Myocyte (in vitro differentiated cells): Measurements from ENCODE around the gene STRN. TPM values are rescaled to one million over a fixed set of nuclear protein-coding genes. Genes with fewer than 3 reads are reported as not detected.
A peak's percentile ranks its signal among the peaks of the same experiment; 100 is the strongest.
"Not testable (repeated sequence)": the region's sequence is repeated elsewhere in the genome, so short reads cannot be mapped to it uniquely, and the experiment has no call there.

Source experiments
- DNase-seq: peaks from one replicate; pipeline ENCODE4 v3.0.0-alpha.2; 2012; ENCODE audit warnings: low read depth
- total RNA-seq: library from RNA; depleted of rRNA; stranded (reverse); fragments of >200 nt; gene quantifications from 2 replicates; pipeline ENCODE4 v1.2.3, GENCODE V29; 2014

Gene STRN
- total RNA-seq, 1 donor from 2014 or later = 25.1 TPM

DNA sequence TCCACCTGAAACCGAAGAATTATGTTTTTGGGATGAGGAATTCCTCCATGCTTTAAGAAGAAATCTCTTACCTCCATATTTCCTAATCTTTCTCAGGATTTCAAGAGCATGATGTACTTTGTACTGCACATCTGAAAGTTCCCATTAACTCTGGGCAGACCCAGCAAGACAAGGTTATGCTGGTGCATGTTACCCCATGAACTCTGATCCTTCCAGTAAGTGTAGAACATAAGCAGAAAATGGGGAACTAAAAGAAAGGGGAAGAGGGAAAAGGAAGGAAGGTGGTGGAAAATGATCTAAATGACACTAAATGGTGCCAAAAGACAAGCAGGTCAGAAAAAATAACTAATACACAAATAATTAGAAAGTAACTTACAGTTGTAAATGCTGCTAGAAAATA lies 50.7 kb downstream of the STRN start:
- DNase-seq = no peak

DNA sequence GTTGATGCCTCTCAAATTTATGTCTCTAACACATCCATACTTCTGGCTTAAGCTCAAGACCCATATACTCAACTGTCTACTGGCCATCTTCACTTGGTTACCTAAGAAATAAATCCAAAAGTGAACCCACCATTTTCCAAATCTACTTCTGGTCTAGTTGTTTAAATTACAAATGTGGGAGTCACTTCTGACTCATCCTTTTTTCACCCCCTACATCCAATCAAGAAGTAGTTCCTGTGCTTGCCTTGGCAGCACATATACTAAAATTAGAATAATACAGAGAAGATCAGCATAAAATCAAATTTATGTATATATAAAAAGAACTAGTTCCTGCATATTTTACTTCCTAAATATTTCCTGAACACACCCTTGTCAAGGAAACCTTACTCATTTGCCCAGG lies 53.6 kb downstream of the STRN start:
- no peak for DNase-seq

DNA sequence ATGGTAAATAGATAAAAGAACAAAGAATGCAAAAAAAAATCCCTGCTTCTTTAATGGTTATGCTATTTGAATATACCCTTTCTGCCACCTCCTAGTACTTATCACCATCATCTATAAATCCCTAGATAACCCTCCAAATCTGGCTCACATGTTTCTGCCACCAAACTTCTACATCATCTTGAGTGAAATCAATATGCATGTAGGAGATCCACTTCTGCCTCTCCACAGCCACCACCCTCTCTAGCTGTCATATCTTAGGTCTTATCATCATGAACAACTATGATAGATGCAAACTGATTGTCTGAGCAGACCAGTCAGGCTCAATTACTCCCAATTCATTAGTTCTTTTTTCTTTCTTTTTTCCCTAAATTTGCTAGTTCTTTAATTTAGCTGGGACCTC lies 55.3 kb downstream of the STRN start:
- DNase-seq = no peak

DNA sequence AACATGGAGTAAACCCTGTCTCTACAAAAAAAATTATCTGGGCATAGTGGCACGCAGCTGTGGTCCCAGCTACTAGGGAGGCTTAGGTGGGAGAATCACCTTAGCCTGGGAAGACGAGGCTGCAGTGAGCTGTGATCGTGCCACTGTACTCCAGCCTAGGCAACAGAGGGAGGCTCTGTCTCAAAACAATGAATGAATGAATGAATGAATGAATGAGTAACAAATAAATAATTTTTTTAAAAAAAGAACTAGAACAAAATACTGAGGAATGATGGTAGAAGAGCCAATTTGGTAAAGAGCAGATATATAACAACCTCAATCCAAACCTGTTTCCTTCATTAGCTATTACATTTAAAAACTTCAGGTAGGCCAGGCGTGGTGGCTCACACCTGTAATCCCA lies 60.1 kb downstream of the STRN start:
- no peak for DNase-seq

DNA sequence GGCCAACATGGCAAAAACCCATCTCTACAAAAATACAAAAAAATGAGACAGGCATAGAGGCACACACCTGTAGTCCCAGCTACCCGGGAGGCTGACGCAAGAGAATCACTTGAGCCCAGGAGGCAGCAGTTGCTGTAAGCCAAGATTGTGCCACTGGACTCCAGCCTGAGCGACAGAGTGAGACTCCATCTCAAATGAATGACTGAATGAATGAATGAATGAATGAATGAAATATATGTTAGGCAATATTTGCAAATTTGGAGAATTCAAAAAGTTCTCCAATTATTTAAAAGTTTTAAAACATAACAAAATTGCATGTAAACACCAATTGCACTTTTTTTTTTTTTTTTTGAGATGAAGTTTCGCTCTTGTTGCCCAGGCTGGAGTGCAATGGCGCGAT lies 61.7 kb downstream of the STRN start:
- DNase-seq = no peak

DNA sequence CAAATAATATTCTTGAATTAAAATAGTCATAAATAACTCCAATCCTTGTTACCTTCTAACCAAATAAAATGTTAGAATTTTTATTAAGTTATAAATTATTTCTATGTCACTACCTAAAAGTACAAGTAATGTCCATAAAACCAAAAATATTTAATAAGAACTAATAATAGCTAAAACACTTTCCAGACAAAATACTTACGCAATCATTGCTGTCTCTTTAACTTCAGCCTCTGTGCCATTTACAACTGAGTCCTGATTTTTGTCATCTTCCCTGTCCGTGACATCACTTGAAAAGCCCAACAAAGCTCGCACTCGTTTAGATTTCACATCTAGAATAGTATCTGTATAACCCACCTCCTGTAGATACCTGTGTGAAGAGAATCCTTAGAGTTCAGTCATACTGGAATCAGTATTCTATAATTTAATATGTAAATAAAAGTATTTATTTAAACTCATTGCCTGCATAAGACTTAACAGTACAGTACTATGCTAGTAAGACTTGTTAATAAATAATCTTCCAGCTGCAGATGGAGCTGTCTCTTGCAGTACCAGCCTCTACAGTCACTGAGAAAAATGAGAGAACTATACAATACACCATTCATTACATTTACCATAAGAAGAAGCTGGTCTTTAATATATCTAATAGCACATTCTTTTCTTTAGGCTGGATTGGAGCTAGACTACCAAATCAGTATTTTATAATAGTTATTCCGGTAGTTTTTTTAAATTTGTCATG lies 63.8 kb downstream of the STRN start:
- DNase-seq = no peak

DNA sequence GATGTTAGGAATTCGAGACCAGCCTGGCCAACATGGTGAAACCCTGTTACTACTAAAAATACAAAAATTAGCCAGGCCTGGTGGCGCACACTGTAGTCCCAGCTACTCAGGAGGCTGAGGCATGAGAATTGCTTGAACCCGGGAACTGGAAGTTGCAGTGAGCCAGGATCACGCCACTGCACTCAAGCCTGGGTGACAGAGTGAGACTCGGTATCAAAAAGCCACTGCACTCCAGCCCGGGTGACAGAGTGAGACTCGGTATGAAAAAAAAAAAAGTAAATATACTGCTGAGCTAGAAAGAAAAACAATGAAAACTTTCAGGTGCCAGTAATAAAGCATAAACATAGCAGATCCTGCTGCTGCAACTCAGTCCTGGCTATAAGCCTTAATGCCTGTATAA lies 73.5 kb downstream of the STRN start:
- no peak for DNase-seq

DNA sequence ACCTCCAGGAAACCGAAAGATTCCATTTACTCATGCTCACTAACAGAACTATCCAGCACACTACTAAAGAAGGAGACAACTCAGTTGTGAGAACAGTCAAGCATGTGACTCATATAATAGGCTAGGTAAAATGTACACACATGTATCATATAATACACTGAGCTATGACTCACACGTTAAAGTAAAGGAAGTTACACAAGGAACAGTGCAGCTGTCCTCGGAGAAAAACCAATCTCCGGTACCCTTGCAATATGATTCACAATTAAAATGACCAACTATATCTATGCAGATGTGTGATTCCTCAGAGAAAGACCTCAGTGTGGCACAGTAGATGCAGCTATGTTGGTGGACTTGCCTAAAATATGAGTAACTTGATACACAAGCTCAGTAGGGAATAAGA lies 76.5 kb downstream of the STRN start:
- DNase-seq = peak; percentile 62

DNA sequence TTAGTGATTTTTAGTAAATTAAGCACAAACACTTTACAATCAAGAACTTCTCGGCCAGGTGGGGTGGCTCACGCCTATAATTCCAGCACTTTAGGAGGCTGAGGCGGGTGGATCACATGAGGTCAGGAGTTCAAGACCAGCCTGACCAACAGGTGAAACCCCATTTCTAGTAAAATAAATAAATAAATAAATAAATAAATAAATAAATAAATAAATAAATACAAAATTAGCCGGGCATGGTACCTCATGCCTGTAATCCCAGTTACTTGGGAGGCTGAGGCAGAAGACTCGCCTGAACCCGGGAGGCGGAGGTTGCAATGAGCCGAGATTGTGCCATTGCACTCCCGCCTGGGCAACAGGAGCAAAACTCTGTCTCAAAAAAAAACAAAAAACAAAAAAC lies 79.2 kb downstream of the STRN start:
- DNase-seq = not testable (repeated sequence)

DNA sequence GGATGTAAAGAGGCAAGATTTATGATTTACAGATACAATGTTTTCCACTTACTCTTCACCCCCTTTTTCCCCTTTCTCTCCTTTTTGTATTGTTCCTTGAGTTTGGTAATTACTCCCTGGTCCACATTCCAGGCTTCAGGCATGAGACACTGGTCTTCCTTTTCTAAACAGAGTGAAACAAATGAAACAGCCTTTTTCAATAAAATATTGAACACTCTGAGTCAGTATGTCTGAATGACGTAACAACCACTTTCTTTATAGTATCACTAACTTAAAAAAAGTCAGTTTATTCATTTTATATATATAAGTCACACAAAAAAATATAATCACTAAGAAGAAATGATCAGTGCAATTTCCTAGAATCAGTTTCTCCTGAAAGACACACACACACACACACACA lies 79.7 kb downstream of the STRN start:
- no peak for DNase-seq

DNA sequence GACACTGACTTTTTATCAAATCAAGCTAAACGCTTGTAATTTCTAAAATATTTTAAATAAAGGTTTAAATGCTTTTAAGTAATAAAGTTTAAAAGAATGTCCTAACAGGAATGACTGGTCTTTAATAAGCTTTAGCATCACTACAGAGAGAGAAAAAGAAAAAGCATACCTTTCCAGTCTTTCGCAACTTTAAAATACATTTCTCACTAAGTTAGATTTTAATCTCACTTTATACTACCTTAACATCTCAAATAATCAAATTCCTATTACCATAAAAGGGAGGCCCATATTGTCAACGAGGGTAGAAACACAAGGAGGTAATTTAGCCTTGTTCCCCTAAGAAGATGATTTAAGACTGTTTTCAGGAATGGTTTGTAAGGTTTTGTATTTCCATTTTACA lies 80.7 kb downstream of the STRN start:
- no peak for DNase-seq

DNA sequence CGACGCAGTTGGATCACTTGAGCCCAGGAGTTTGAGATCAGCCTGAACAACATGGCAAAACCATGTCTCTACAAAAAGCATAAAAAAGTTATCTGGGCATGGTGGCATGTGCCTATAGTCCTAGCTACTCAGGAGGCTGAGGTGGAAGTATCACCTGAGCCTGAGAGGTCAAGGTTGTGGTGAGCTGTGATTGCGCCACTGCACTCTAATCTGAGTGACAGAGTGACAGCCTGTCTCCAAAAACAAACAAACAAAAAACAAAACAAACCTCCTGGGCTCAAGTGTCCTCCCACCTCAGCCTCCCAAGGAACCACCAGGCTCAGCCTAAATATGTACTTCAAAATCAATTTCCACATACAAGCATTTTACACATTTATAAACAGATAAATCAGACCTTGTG lies 83.8 kb downstream of the STRN start:
- no peak for DNase-seq

DNA sequence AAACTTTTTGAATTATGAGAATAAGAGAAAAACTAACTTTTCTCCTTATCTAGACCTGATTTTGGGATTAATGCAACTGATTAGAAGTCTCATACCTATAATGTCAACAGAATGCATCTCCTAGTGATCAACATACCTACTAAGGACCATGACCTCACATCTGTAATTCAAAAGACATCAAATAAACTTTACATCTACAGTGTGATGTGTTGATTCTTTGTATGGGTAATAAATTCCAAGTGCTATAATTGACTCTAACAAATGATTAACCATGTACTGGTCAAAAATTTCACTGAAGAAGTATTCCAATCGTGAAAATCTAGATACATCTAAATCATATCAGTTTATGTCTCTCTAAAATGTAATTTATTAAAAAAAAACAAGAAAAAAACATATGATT lies 84.5 kb downstream of the STRN start:
- no peak for DNase-seq

DNA sequence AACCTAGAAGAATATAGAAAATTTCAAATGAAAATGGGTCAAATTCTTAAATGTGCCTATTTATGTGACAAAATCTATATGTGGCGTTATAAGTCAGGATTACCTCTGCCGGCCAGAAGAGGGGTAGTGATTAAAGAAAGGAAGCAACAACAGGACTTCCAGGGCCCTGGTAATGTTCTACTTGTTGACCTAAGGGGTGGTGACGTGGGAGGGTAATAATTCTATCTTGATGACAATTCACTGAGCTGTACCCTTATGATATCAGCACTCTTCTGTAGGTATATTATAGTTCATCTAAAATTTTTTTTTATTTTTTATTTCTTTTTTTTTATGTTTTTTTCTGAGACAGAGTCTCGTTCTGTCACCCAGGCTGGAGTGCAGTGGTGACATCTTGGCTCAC lies 87.9 kb downstream of the STRN start:
- DNase-seq = no peak

DNA sequence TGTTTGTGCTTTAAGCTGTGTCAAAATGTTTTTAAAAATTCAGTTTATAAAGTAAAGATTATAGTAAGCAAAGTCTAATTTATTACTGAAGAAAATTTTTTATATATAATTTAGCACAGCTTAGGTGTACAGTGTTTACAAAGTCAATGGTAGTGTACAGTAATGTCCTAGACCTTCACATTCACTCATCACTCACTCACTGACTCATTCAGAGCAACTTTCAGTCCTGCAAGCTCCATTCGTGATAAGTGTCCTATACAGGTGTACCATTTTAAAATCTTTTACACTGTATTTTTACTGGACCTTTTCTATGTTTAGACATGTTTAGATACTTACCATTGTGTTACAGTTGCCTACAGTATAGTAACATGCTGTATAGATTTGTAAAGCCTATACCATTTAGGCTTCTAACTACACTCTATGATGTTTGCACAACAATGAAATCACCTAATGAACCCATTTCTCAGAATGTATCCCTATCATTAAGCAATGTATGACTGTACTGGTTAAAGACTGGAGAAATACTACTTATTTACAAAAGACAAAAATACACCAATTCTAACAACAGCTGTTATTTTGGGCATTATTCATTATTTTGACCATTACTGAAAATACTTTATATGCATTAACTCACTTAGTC lies 95.1 kb downstream of the STRN start:
- DNase-seq = no peak

DNA sequence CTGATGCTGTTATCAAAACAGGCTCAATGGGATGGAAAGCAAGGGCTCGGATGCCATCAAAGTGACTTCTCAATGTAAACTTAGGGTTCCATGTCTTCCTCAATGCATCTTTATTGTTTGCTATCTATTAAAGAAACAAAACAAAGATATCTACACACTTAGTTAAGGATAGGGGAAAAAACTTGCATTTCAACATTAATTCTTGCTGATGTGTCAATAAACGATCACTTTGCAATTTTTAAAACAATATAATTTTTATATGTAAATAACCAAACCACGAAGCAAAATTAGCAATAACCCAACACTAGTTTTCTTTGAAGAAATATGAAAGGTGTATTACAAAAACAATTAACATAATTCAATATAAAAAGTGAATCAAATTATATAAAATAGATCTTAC lies 96.7 kb downstream of the STRN start:
- DNase-seq = no peak

DNA sequence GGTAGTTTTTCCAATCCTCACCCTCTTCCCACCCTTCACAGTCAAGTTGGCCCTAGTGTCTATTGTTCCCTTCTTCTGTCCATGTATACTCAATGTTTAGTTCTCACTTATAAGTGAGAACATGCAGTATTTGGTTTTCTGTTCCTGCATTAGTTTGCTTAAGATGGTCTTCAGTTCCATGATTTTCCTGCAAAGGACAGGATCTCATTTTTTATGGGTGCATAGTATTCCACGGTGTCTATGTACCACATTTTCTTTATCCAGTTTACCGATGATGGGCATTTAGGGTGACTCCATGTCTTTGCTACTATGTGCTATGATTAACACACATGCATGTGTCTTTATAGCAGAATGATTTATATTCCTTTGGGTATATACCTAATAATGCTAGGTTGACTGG lies 104.4 kb downstream of the STRN start:
- no peak for DNase-seq

DNA sequence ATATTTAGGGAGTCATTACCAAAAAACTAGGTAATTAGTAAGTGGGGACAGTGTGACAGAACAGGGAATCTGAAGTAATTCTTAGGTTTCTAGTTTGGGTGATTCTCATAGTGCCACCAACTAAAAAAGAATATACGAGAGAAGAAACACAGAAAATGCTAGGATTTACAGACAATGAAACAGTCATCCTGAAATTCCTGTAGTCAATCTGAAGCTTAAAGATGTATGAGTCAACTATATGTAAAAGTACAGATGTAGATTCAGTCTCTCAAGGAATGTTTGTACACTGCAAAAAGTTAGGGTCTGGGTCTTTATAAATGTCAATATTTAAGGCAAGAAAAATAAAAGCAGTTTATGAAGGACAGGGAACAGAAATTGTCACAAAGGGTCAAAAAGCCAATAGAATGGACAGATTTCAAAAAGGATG lies 107.0 kb downstream of the STRN start:
- no peak for DNase-seq

DNA sequence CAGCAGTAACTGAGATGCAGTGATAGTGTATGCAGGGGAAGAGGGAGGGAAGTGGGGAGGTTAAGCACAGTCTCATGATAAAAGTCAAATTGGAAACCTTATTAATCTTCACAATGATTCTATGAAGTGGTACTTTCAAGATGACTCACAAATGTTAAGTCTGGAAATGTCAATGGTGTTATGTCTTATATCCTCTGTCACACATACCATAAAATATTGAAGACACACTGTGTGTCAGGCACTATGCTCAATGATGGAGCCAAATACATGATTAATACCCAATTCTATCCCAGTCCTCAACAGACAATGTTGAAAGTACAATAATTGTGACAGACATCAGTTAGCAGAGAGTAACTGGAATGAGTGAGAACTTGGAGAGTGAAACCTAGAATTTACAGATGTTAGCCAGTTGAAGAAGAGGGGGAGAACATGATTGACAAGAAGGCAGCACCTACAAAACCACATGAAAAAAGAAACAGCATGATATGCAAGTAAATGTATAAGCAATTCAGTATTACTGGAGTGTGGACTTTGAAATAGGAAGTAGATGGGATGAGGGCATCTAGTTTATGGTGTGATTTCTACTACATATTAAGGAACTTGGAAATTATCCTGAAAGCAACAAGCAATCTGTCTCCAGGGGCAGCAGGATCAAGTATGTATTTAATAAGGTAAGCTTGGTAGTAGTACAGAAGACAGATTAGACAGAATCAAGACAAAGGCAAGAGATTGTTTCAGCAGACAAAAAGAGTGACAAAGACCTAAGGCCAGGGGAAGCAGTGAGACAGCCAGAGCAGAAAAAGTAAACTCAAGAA lies 107.6 kb downstream of the STRN start:
- DNase-seq = no peak

DNA sequence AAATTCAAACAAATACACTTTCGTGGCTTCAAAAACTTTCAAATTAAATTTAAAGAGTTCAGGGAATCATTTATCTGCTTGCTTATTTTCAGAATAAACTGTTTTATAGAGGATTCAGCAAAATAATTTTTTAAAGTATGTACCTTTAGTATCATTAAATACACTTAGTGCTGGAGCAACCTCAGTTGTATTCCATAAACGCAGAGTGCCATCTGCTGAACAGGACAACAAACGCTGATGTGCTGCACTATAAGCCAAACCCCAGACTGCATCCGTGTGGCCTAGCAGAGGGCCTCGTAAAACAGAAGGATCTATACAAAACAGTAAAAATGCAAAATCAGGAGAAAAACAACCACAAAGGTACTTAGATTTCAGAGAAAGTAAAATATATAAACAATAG lies 108.6 kb downstream of the STRN start:
- DNase-seq = no peak

DNA sequence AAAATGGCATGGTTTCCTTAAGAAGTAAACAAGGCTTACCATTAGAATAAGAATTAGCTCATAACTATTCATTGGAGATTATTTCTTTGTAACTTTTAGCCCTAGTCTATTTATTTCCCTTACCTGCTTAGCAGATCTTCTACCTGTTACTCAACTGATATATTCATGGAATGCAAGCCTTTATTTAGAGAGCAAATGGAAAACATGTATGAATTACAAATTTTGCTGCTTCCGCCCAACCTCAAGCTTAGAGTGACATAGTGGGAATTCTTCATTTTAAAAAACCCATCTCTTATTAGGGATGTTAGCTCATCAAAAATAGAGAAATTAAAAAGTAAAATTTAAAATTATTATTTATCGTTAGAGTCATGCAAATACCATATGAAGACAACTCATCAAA lies 110.9 kb downstream of the STRN start:
- no peak for DNase-seq

DNA sequence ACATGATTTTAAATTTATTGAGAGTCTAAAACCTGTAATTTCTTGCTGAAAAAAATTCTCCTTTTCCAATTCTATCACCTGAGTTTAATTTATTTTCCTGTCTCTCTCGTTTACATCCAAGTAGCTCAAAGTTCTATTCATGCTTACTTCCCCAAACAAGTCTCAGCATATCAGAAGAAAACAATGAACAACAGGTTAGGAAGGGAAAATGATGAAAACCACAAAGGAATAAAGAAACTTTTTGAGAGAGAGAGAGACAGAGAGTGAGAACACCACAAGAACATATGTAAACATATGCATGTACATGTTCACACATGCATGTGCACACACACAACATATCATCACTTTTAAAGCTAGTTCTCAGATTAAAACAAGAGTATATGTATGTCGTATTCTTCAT lies 112.1 kb downstream of the STRN start:
- DNase-seq = no peak

DNA sequence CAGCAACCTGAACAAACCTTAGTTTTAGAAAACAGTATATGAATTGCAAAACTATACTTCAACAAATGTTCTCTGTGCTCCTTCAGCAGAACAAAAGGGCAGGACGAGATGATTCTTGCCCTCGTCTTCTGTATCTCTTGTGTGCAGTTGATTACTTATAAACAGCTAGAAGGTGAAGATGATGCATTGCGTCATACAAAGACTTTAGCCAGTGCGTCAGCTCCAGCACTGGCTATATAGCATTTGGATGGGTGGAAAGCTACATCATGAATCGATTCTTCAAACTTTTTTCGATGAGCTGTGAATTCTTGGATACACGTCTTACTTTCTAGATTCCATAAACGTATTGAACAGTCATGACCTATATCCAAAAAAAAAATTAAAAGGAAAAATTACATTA lies 117.1 kb downstream of the STRN start:
- no peak for DNase-seq
